Stimulated activated naive CD8-positive, alpha-beta T cell treated with anti-CD3 and anti-CD28 coated beads, Interleukin-15, Interleukin-2, amounts not matched to agents 100 ng/mL and 50 ng/mL, for 24 hours (primary cell): ENCODE measurements around the gene MAP4K4.
"Not testable (repeated sequence)": the region's sequence is repeated elsewhere in the genome, so short reads cannot be mapped to it uniquely, and the experiment has no call there.

ENCODE experiments used
- H3K27ac Mint-ChIP-seq: one replicate; pipeline ENCODE4 v1.8.0; 2021; ENCODE audit warnings: mild to moderate bottlenecking, mixed read lengths
- H3K27me3 Mint-ChIP-seq: one replicate; pipeline ENCODE4 v1.8.0; 2021; ENCODE audit warnings: mixed read lengths
- H3K36me3 Mint-ChIP-seq: one replicate; pipeline ENCODE4 v1.8.0; 2021; ENCODE audit warnings: low read depth, mixed read lengths
- H3K4me1 Mint-ChIP-seq: one replicate; pipeline ENCODE4 v1.8.0; 2021; ENCODE audit warnings: low read depth, mixed read lengths
- H3K4me3 Mint-ChIP-seq: one replicate; pipeline ENCODE4 v1.8.0; 2021; ENCODE audit warnings: mild to moderate bottlenecking, mixed read lengths
- H3K9me3 Mint-ChIP-seq: one replicate; pipeline ENCODE4 v1.8.0; 2021; ENCODE audit warnings: mixed read lengths

MAP4K4 gene

DNA sequence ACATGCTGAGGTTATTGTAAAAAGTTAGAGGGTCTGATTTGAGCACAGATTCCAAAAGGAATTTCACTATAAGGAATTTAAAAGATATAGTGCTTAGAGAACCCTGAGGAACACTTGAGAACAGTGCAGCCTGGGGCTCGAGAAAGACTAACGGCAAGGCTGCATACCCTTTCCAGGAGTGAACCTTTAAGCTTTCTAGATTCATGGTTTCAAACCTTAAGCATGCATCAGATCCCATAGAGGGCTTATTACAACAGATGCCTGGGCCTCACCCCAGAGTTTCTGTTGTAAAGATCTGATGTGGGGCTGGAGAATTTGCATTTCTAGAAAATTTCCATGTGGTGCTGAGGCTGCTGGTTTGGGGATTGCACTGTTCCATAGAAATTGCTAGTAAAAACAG, 203.7 kb downstream of the MAP4K4 start:
- peaks cover 21% of the 10 kb centered on the region for H3K4me1 Mint-ChIP-seq
- H3K36me3 Mint-ChIP-seq, result no peaks in the 10 kb centered on the region
- no peak overlapping the region for H3K4me3 Mint-ChIP-seq
- H3K27ac Mint-ChIP-seq, result no peak overlapping the region
- H3K27me3 Mint-ChIP-seq, result peaks cover 7% of the 10 kb centered on the region
- peaks cover 6% of the 10 kb centered on the region for H3K9me3 Mint-ChIP-seq

- Mint-ChIP-seq H3K36me3 (no peaks in the 10 kb centered on the region), H3K27ac (no peak overlapping the region), H3K27me3 (peaks cover 7% of the 10 kb centered on the region), H3K4me3 (no peak overlapping the region), H3K9me3 (peaks cover 6% of the 10 kb centered on the region), H3K4me1 (peaks cover 21% of the 10 kb centered on the region)
Measured at GRCh38 chr2:101902169-101902568, 204.7 kb downstream of the MAP4K4 start.

- Mint-ChIP-seq H3K4me1 (peaks cover 16% of the 10 kb centered on the region), H3K27ac (no peak overlapping the region), H3K4me3 (no peak overlapping the region), H3K27me3 (peaks cover 13% of the 10 kb centered on the region), H3K36me3 (peaks cover 7% of the 10 kb centered on the region), H3K9me3 (peaks cover 15% of the 10 kb centered on the region)
Measured at GRCh38 chr2:101904916-101905315, 207.4 kb downstream of the MAP4K4 start.

- H3K4me1 Mint-ChIP-seq, result peaks cover 7% of the 10 kb centered on the region
- peaks cover 18% of the 10 kb centered on the region for H3K9me3 Mint-ChIP-seq
- no peak overlapping the region for H3K4me3 Mint-ChIP-seq
- peaks cover 19% of the 10 kb centered on the region for H3K27me3 Mint-ChIP-seq
- H3K27ac Mint-ChIP-seq, result no peak overlapping the region
- peaks cover 11% of the 10 kb centered on the region for H3K36me3 Mint-ChIP-seq
Measured at GRCh38 chr2:101905746-101906336, 208.3 kb downstream of the MAP4K4 start.

DNA sequence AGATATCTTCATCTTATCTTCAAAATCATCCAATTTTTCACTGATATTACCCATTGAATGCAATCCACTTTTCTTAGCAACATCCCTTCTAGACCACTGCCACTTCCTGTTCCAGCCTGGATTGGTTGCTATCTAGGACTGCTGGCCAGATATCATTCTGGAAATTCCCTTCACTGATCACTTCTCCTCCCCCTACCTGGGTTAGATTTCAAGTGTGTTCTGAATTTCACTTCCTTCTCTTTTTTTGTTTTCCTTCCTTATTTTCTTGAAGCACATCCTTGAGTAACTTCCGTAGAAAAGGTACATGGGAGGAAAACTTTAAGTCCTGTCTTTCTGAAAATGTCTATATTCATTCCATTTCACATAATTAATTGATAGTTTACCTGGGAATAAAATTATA, 212.3 kb downstream of the MAP4K4 start:
- H3K4me3 Mint-ChIP-seq, result no peak overlapping the region
- H3K27ac Mint-ChIP-seq, result no peak overlapping the region
- H3K36me3 Mint-ChIP-seq, result peaks cover 11% of the 10 kb centered on the region
- peaks cover 19% of the 10 kb centered on the region for H3K9me3 Mint-ChIP-seq
- H3K4me1 Mint-ChIP-seq, result peaks cover 13% of the 10 kb centered on the region
- peaks cover 14% of the 10 kb centered on the region for H3K27me3 Mint-ChIP-seq

DNA sequence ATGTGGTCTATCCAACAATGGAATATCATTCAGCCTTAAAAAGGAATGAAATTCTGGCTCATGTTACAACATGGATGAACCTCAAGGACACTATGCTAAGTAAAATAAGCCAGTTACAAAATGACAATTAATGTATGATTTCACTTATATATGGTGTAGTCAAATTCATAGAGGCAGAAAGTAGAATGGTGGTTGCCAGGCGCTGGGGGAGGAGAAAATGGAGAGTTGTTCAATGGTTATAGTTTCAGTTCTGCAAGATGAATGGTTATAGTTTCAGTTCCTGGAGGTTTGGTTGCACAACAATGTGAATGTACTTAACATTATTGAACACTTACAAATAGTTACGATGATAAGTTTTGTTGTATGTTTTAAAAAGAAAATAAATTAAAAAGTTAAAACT, 215.0 kb downstream of the MAP4K4 start:
- H3K27me3 Mint-ChIP-seq, result peaks cover 17% of the 10 kb centered on the region
- peaks cover 18% of the 10 kb centered on the region for H3K9me3 Mint-ChIP-seq
- no peak overlapping the region for H3K27ac Mint-ChIP-seq
- H3K36me3 Mint-ChIP-seq, result peaks cover 8% of the 10 kb centered on the region
- H3K4me3 Mint-ChIP-seq, result no peak overlapping the region
- H3K4me1 Mint-ChIP-seq, result peaks cover 17% of the 10 kb centered on the region

GRCh38 chr2:101921319-101921952, 223.9 kb downstream of the MAP4K4 start:
- peaks cover 8% of the 10 kb centered on the region for H3K4me1 Mint-ChIP-seq

DNA sequence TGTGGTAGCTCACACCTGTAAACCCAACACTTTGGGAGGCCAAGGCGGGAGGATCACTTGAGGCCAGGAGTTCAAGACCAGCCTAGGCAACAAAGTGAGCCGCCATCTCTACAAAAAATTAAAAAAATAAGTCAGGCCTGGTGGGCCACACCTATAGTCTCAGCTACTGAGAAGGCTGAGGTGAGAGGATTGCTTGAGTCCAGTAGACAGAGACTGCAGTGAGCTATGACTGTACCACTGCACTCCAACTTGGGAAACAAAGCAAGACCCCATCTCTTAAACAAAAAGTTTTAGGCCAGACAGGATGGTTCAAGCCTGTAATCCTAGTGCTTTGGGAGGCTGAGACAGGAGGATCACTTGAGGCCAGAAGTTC, 224.4 kb downstream of the MAP4K4 start:
- no peak overlapping the region for H3K4me3 Mint-ChIP-seq

More at GRCh38 chr2:101921319-101921952, 223.9 kb downstream of the MAP4K4 start:
- Mint-ChIP-seq H3K36me3 (peaks cover 13% of the 10 kb centered on the region), H3K27me3 (peaks cover 3% of the 10 kb centered on the region), H3K9me3 (peaks cover 21% of the 10 kb centered on the region), H3K27ac (no peak overlapping the region), H3K4me3 (no peak overlapping the region)

GRCh38 chr2:101924311-101924710, 226.8 kb downstream of the MAP4K4 start:
- Mint-ChIP-seq H3K9me3 (peaks cover 33% of the 10 kb centered on the region), H3K36me3 (peaks cover 18% of the 10 kb centered on the region)
- H3K4me3 Mint-ChIP-seq, H3K27me3 Mint-ChIP-seq, H3K4me1 Mint-ChIP-seq, H3K27ac Mint-ChIP-seq: not testable (repeated sequence)

More for the DNA sequence above, 224.4 kb downstream of the MAP4K4 start:
- Mint-ChIP-seq H3K9me3 (peaks cover 26% of the 10 kb centered on the region), H3K27ac (no peak overlapping the region), H3K4me1 (peaks cover 5% of the 10 kb centered on the region), H3K27me3 (peaks cover 3% of the 10 kb centered on the region), H3K36me3 (peaks cover 13% of the 10 kb centered on the region)

DNA sequence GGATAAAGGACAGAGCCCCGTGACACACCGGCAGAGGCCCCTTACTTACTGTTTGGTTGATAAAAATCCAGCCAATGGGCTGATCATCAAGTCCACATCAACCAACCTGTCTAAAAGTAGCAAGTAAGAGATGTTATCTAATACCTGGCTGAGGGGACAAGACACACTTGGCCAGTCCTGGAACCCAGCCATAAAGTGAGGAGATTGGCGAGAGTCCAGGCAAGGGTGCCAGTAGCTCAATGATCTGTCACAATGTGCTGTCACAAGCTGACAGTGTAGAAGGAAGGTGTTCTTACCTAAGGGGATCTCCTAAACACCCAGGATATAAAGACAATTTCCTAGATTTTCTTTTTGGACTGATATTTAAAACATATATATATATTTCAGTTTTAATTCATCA, 232.5 kb downstream of the MAP4K4 start:
- Mint-ChIP-seq H3K9me3 (peaks cover 18% of the 10 kb centered on the region), H3K36me3 (peaks cover 12% of the 10 kb centered on the region), H3K4me3 (no peak overlapping the region), H3K4me1 (no peaks in the 10 kb centered on the region), H3K27ac (no peak overlapping the region), H3K27me3 (peaks cover 11% of the 10 kb centered on the region)

- H3K36me3 Mint-ChIP-seq, result peaks cover 6% of the 10 kb centered on the region
- H3K27me3 Mint-ChIP-seq, result peaks cover 11% of the 10 kb centered on the region
- H3K4me1 Mint-ChIP-seq, result no peaks in the 10 kb centered on the region
- peaks cover 13% of the 10 kb centered on the region for H3K9me3 Mint-ChIP-seq
- H3K4me3 Mint-ChIP-seq, result no peak overlapping the region
- H3K27ac Mint-ChIP-seq, result no peak overlapping the region
Measured at GRCh38 chr2:101930847-101931246, 233.3 kb downstream of the MAP4K4 start.

- H3K36me3 Mint-ChIP-seq, result peaks cover 6% of the 10 kb centered on the region
- H3K27me3 Mint-ChIP-seq, result peaks cover 11% of the 10 kb centered on the region
- H3K27ac Mint-ChIP-seq, result no peak overlapping the region
- H3K4me1 Mint-ChIP-seq, result no peaks in the 10 kb centered on the region
- H3K9me3 Mint-ChIP-seq, result peaks cover 12% of the 10 kb centered on the region
- H3K4me3 Mint-ChIP-seq, result no peak overlapping the region
Measured at GRCh38 chr2:101931402-101931801, 233.9 kb downstream of the MAP4K4 start.

GRCh38 chr2:101935764-101936163, 238.3 kb downstream of the MAP4K4 start:
- Mint-ChIP-seq H3K9me3 (peaks cover 16% of the 10 kb centered on the region), H3K27me3 (peaks cover 28% of the 10 kb centered on the region)
- not testable (repeated sequence) for H3K27ac Mint-ChIP-seq, H3K36me3 Mint-ChIP-seq, H3K4me1 Mint-ChIP-seq, H3K4me3 Mint-ChIP-seq

GRCh38 chr2:101942851-101943250, 245.3 kb downstream of the MAP4K4 start:
- H3K4me1 Mint-ChIP-seq, result no peaks in the 10 kb centered on the region
- no peak overlapping the region for H3K27ac Mint-ChIP-seq
- no peak overlapping the region for H3K4me3 Mint-ChIP-seq
- H3K9me3 Mint-ChIP-seq, result peaks cover 9% of the 10 kb centered on the region
- H3K27me3 Mint-ChIP-seq, result peaks cover 20% of the 10 kb centered on the region
- no peaks in the 10 kb centered on the region for H3K36me3 Mint-ChIP-seq
